Nephron (organoid): ENCODE measurements around the gene GPR153.
A peak's percentile ranks its signal among the peaks of the same experiment; 100 is the strongest.

Experiments used
- H3K27ac Mint-ChIP-seq, 3 experiments: 2 replicates each; pipeline ENCODE4 v1.8.0; 2020; ENCODE audit warnings: mixed read lengths in 3 of 3, mild to moderate bottlenecking in 2 of 3, moderate library complexity in 1 of 3
- H3K27me3 Mint-ChIP-seq: 2 replicates; pipeline ENCODE4 v1.8.0; 2021; ENCODE audit warnings: low read depth, mild to moderate bottlenecking, moderate library complexity, mixed read lengths
- H3K36me3 Mint-ChIP-seq: 2 replicates; pipeline ENCODE4 v1.8.0; 2020; ENCODE audit warnings: low read depth, mixed read lengths
- H3K4me1 Mint-ChIP-seq: 2 replicates; pipeline ENCODE4 v1.8.0; 2020; ENCODE audit warnings: mixed read lengths
- H3K4me3 Mint-ChIP-seq, 3 experiments: 2 replicates each; pipeline ENCODE4 v1.8.0; 2020; ENCODE audit warnings: mild to moderate bottlenecking in 3 of 3, mixed read lengths in 3 of 3, moderate library complexity in 2 of 3
- H3K9me3 Mint-ChIP-seq: 2 replicates; pipeline ENCODE4 v1.8.0; 2020; ENCODE audit warnings: mixed read lengths
- TF ChIP-seq, protein P1 (sequence below), 3 experiments: fragments of 200-600 bp; sonication (generic); IDR thresholded peaks; one replicate each; pipeline ENCODE4 v1.5.0; 2021; ENCODE audit warnings: antibody characterized with exemption in 3 of 3; ENCODE audit not compliant: unreplicated experiment in 3 of 3

The GPR153 gene

DNA sequence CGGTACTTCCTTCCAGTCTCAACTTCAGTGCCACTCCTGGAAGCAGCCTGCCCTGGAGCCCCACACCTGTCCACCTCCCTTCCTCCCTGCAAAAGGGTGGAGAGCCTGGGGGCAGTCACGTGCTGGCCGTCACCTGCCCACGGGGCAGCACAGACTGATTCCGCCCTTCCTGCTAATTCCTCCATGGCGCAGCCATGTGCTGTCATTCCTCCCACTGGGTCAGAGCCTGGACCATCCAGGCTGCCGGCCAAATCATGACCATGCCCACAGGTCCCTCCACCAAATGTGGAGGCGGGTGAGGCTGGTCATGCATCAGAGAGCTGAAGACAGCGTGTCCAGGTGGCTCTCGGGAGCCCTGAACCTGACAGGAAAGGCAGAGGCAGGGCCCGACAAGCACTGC is 24.4 kb upstream of the GPR153 start:
- TF ChIP-seq, protein P1, sequence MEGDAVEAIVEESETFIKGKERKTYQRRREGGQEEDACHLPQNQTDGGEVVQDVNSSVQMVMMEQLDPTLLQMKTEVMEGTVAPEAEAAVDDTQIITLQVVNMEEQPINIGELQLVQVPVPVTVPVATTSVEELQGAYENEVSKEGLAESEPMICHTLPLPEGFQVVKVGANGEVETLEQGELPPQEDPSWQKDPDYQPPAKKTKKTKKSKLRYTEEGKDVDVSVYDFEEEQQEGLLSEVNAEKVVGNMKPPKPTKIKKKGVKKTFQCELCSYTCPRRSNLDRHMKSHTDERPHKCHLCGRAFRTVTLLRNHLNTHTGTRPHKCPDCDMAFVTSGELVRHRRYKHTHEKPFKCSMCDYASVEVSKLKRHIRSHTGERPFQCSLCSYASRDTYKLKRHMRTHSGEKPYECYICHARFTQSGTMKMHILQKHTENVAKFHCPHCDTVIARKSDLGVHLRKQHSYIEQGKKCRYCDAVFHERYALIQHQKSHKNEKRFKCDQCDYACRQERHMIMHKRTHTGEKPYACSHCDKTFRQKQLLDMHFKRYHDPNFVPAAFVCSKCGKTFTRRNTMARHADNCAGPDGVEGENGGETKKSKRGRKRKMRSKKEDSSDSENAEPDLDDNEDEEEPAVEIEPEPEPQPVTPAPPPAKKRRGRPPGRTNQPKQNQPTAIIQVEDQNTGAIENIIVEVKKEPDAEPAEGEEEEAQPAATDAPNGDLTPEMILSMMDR (IDR thresholded peaks at IDR 0.05; ENCODE audit: unreplicated experiment in 3 of 3), result no peak
- Mint-ChIP-seq H3K27me3 (peaks cover 10% of the 10 kb centered on the region), H3K36me3 (no peaks in the 10 kb centered on the region), H3K9me3 (no peaks in the 10 kb centered on the region), H3K27ac (no peak overlapping the region), H3K4me3 (no peak overlapping the region), H3K4me1 (peaks cover 15% of the 10 kb centered on the region)

DNA sequence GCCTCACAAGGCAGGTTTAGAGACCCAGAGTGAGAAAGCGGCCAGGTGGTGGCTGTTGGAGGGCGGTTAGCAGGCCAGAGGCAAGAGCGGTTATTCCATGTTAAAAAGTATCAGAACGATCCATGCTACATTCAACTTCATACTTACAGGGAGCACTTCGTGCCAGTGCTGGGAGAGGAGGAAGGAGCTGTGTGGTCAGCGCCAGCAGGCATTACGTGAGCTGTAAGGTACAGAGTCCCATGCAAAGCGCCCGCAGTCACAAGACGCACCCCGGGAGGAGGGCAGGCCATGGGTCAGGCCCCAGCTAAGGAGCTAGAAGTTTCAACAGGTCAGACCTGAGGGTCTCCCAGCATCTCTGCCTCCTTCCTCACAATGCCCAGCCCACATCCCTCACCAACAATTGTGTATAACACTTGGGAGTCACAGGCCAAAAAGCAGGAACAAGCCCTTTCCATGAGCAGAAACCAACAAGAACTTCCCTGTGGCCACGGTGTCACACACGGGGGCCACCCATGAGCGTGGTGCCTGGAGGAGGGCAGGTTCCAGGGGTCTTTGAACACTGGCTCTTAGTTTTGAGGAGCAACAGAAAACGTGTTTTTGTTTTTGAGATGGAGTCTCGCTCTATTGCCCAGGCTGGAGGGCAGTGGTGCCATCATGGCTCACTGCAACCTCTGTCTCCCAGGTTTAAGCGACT is 21.8 kb upstream of the GPR153 start:
- no peaks in the 10 kb centered on the region for H3K9me3 Mint-ChIP-seq
- peaks cover 14% of the 10 kb centered on the region for H3K27me3 Mint-ChIP-seq
- H3K36me3 Mint-ChIP-seq, result no peaks in the 10 kb centered on the region
- H3K27ac Mint-ChIP-seq, result peak overlapping the region in 1 of 3 experiments; percentile 37
- TF ChIP-seq, protein P1 (IDR thresholded peaks at IDR 0.05; ENCODE audit: unreplicated experiment in 3 of 3), result no peak
- no peak overlapping the region for H3K4me3 Mint-ChIP-seq
- peaks cover 20% of the 10 kb centered on the region for H3K4me1 Mint-ChIP-seq

DNA sequence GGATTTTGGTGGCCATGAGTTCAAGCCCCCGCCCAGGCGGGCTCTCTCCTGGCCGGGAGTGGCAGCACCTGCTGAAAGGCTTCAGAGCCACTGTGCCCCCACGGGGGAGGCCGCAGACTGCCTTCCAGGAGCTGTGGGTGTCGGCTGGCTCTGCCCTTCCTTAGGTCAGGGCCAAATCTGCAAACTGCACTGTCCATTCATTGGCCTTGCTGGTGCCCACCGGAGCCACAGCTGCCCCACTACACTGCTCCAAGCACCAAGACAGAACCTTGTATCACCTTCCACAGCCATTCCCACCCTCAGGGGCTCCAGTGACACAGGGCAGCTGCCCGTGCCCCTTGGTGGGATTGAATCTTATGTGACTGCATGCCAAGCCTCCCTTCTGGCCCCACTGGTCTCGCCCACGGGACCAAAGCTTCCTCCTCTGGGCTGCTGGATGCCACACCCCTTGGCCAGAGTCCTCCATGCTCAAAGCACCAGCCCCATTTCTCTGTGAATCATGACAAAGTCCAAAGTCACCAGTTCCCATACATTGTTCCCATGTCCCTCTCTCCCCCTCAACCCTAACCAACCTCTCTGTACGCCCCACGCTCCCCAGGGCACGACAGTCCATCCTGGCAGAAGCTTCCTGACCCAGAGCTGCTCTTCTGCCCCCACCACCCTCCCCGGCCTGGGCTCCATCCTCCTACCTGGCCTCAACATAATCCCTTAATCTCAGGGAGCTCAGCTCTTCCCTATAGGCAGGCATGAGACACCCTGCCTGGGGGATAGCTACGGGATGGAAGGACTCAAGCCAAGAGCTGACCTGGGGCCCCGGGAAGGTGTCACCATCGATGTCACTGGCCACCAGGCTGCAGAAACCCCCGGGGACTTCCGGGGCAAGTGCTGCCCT is 20.9 kb upstream of the GPR153 start:
- no peak overlapping the region for H3K27ac Mint-ChIP-seq
- no peaks in the 10 kb centered on the region for H3K36me3 Mint-ChIP-seq
- TF ChIP-seq, protein P1 (IDR thresholded peaks at IDR 0.05; ENCODE audit: unreplicated experiment in 3 of 3), result no peak
- no peaks in the 10 kb centered on the region for H3K9me3 Mint-ChIP-seq
- H3K4me1 Mint-ChIP-seq, result peaks cover 20% of the 10 kb centered on the region
- H3K4me3 Mint-ChIP-seq, result no peak overlapping the region
- H3K27me3 Mint-ChIP-seq, result peaks cover 10% of the 10 kb centered on the region

DNA sequence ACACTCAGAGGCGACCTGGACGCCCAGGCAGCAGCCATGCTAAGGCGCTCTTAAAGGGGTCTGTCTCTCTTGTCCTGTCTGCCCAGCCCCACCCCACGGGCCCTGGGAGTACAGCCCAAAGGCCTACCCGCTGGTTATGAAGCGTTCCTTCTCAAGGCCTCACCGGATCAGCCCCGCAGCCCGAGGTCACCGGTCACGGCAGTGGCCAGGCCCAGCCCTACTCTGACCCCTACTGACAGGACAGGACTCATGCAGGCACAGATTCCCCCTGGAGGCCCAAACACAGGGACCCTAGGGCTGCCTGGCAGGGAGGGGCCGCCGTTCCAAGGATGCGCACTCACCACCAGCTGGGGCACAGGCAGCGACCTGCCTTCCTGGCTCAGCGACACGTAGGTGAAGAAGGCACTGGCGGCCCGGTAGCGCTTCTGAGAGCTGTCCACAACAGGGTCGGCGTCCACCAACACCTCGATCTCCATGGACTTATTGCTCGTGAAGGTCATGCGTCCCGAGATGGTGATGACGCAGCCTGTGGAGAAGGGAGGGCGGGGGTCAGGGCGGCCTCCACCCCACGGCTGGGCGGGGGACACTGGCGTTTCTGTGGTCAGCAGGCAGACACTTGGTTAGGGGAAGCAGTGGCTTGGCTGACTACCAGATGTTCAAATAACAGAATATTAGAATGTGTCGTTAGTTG is 20.0 kb upstream of the GPR153 start:
- Mint-ChIP-seq H3K27me3 (peaks cover 10% of the 10 kb centered on the region), H3K27ac (no peak overlapping the region), H3K9me3 (no peaks in the 10 kb centered on the region), H3K36me3 (no peaks in the 10 kb centered on the region), H3K4me3 (no peak overlapping the region), H3K4me1 (peaks cover 29% of the 10 kb centered on the region)
- TF ChIP-seq, protein P1 (IDR thresholded peaks at IDR 0.05; ENCODE audit: unreplicated experiment in 3 of 3), result peak; percentile 34 to 57 (median 35)

DNA sequence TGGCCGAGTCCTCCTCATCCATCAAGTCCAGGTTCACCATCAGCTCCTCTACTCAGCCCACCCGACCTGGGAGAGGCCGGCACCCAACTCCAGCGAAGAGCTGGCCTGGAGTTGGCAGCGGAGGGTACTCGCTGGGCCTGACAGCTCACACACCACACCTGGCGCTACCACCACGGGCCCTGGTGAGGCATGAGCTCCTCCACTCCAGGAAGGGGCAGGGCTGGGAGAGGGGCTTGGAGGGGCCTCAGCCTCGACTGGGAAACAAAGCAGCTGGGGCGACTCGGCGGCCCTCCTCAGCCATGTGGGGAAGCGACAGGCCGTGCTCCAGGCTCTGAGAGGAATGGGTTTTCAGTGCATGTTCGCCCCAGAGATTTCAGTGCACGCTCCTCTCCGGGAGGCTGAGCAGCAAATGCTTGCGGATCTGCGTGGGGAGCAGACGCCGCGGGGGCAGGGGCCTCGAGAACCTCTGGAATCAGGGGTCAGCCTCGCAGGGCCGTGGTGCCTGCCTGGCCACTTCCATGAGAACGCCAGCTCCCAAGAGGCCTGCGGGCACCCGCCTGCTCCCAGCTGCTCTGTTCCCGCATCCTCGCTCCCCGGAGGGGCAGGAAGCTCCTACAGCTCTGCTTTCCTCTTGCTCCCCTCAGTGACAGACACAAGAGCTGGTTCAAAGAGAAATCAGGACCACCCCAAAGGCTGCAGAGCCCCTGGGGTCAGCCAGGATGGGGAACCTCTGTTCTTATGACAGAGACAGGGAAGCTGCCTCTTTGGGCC is 18.9 kb upstream of the GPR153 start:
- peaks cover 4% of the 10 kb centered on the region for H3K27me3 Mint-ChIP-seq
- TF ChIP-seq, protein P1 (IDR thresholded peaks at IDR 0.05; ENCODE audit: unreplicated experiment in 3 of 3), result no peak
- no peak overlapping the region for H3K27ac Mint-ChIP-seq
- no peaks in the 10 kb centered on the region for H3K36me3 Mint-ChIP-seq
- no peak overlapping the region for H3K4me3 Mint-ChIP-seq
- no peaks in the 10 kb centered on the region for H3K9me3 Mint-ChIP-seq
- H3K4me1 Mint-ChIP-seq, result peaks cover 30% of the 10 kb centered on the region
